Measurements from ENCODE around the gene HCRTR1. TPM values are rescaled to one million over a fixed set of nuclear protein-coding genes. Genes with fewer than 3 reads are reported as not detected.

The HCRTR1 gene
- total and polyA plus RNA-seq, 7 donors, result 0.03 TPM; not detected in 6

- Histone ChIP-seq H3K4me3 (no peak overlapping the region), H3K9me3 (no peaks in the 10 kb centered on the region), H3K36me3 (peaks cover 0 to 10% (median 0%) of the 10 kb centered on the region in 4 donors), H3K4me1 (peaks cover 0 to 65% (median 39%) of the 10 kb centered on the region in 4 donors), H3K27ac (no peak overlapping the region), H3K27me3 (no peaks in the 10 kb centered on the region)
- no peak for DNase-seq
- no peak for TF ChIP-seq EP300 (IDR thresholded peaks at IDR 0.05)
- TF ChIP-seq POLR2A (IDR thresholded peaks at IDR 0.05), result no peak
- TF ChIP-seq CTCF (IDR thresholded peaks at IDR 0.05), result no peak
- TF ChIP-seq POLR2AphosphoS5 (IDR thresholded peaks at IDR 0.05), result no peak
- intact Hi-C loops (cut with DNase I), result no loop called here
- 56 to 66% methylated on average over 5 of the region's 5 CpGs for WGBS, 2 donors
Observed at GRCh38 chr1:31639543-31639942, 22.1 kb downstream of the HCRTR1 start.

- H3K36me3 ChIP-seq, result peaks cover 0 to 3% (median 0%) of the 10 kb centered on the region in 4 donors
- no peaks in the 10 kb centered on the region for H3K27me3 ChIP-seq
- H3K27ac ChIP-seq, result no peak overlapping the region
- TF ChIP-seq EP300 (IDR thresholded peaks at IDR 0.05) (no peak), POLR2A (IDR thresholded peaks at IDR 0.05) (no peak), POLR2AphosphoS5 (IDR thresholded peaks at IDR 0.05) (no peak), CTCF (IDR thresholded peaks at IDR 0.05) (no peak)
- H3K9me3 ChIP-seq, result no peaks in the 10 kb centered on the region
- no peak for DNase-seq
- intact Hi-C loops (cut with DNase I), result loop anchor here (10.0 kb wide), 1 partner anchor 295 kb away; the partner anchor contains the start of gene PTP4A2
- peaks cover 0 to 65% (median 39%) of the 10 kb centered on the region in 4 donors for H3K4me1 ChIP-seq
- H3K4me3 ChIP-seq, result no peak overlapping the region
Observed at GRCh38 chr1:31640179-31640578, 22.7 kb downstream of the HCRTR1 start.

DNA sequence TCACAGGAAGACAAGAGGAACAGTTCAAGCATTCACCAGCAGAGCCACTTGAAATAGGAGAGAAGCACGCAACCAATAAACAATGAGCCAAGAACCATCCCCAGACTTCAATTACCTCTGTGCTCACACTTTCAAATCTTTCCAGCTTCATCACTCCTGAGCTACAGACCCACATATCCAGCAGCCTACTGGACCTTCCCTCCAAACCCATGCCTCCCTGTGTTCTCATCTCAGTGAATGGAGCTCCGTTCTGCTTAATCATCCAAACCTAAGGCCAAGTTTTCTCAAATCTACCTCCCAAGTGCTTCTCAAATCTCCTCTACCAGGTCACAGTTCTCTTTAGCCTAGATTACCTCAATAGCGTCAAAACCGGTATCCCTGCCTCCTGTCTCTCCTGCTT is 23.5 kb downstream of the HCRTR1 start:
- Histone ChIP-seq H3K27ac (no peak overlapping the region), H3K9me3 (no peaks in the 10 kb centered on the region), H3K27me3 (no peaks in the 10 kb centered on the region), H3K36me3 (no peaks in the 10 kb centered on the region), H3K4me3 (no peak overlapping the region), H3K4me1 (peaks cover 0 to 69% (median 42%) of the 10 kb centered on the region in 4 donors)
- DNase-seq, result no peak
- intact Hi-C loops (cut with DNase I), result loop anchor here (10.0 kb wide), 1 partner anchor 294 kb away; the partner anchor contains the start of gene PTP4A2
- 87 to 91% methylated on average over 4 of the region's 4 CpGs for WGBS, 2 donors
- TF ChIP-seq POLR2AphosphoS5 (IDR thresholded peaks at IDR 0.05) (no peak), POLR2A (IDR thresholded peaks at IDR 0.05) (no peak), EP300 (IDR thresholded peaks at IDR 0.05) (no peak), CTCF (IDR thresholded peaks at IDR 0.05) (no peak)

GRCh38 chr1:31642366-31642765 is 24.9 kb downstream of the HCRTR1 start:
- Histone ChIP-seq H3K9me3 (no peaks in the 10 kb centered on the region), H3K27ac (no peak overlapping the region), H3K4me1 (peaks cover 0 to 64% (median 40%) of the 10 kb centered on the region in 4 donors), H3K36me3 (no peaks in the 10 kb centered on the region), H3K4me3 (no peak overlapping the region), H3K27me3 (no peaks in the 10 kb centered on the region)
- TF ChIP-seq CTCF (IDR thresholded peaks at IDR 0.05) (no peak), POLR2A (IDR thresholded peaks at IDR 0.05) (no peak), POLR2AphosphoS5 (IDR thresholded peaks at IDR 0.05) (no peak), EP300 (IDR thresholded peaks at IDR 0.05) (no peak)
- no peak for DNase-seq
- 89 to 92% methylated on average over 4 of the region's 4 CpGs for WGBS, 2 donors
- intact Hi-C loops (cut with DNase I), result loop anchor here (10.0 kb wide), 1 partner anchor 292 kb away; the partner anchor contains the start of gene PTP4A2

GRCh38 chr1:31642897-31643296 is 25.4 kb downstream of the HCRTR1 start:
- Histone ChIP-seq H3K4me1 (peaks cover 0 to 65% (median 39%) of the 10 kb centered on the region in 4 donors), H3K36me3 (no peaks in the 10 kb centered on the region), H3K4me3 (no peak overlapping the region), H3K27ac (no peak overlapping the region), H3K9me3 (no peaks in the 10 kb centered on the region), H3K27me3 (no peaks in the 10 kb centered on the region)
- TF ChIP-seq CTCF (IDR thresholded peaks at IDR 0.05) (no peak), POLR2A (IDR thresholded peaks at IDR 0.05) (no peak), EP300 (IDR thresholded peaks at IDR 0.05) (no peak), POLR2AphosphoS5 (IDR thresholded peaks at IDR 0.05) (no peak)
- no peak for DNase-seq
- 96 to 97% methylated on average over 3 of the region's 3 CpGs for WGBS, 2 donors
- intact Hi-C loops (cut with DNase I), result loop anchor here (10.0 kb wide), 1 partner anchor 292 kb away; the partner anchor contains the start of gene PTP4A2

Measured in sigmoid colon (tissue), 7 donors.